GM23248 (cell line): ENCODE results near the gene GOLGA6D.

ENCODE experiments used
- EZH2 ChIP-seq: fragments of 200-600 bp; sonication (generic); IDR thresholded peaks from 2 replicates; pipeline ENCODE4 v1.6.1; 2018; ENCODE audit warnings: antibody characterized with exemption, mild to moderate bottlenecking; ENCODE audit not compliant: insufficient read depth, poor library complexity, severe bottlenecking
- EZH2phosphoT487 ChIP-seq: fragments of 200-600 bp; sonication (generic); IDR thresholded peaks from 2 replicates; pipeline ENCODE4 v1.6.1; 2018; ENCODE audit warnings: antibody characterized with exemption, moderate library complexity, mild to moderate bottlenecking, low read depth; ENCODE audit not compliant: insufficient read depth

DNA sequence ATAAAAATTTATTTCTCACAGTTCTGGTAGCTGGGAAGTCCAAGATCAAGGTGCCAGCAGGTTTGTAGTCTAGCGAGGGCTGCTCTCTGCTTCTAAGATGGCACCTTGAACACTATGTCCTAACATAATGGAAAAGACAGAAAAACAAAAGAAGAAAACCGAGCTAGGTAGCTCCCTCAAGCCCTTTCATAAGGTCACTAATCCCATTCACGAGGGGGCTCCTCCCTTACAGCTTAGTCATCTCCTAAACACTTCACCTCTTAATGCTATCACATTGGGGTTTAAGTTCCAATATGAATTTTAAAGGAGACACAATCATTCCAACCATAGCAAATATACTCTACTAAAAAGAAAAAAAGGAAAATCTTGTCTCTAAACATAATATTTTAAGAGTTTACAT, 23.6 kb downstream of the GOLGA6D start:
- TF ChIP-seq EZH2 (no peak), EZH2phosphoT487 (no peak)
